Activated CD8-positive, alpha-beta memory T cell treated with anti-CD3 and anti-CD28 coated beads, Interleukin-2, amount 50 U/mL, for 1 hour (primary cell): Measurements from ENCODE around the gene NUDT3.
"Not testable (repeated sequence)": the region's sequence is repeated elsewhere in the genome, so short reads cannot be mapped to it uniquely, and the experiment has no call there.

Source experiments
- DNase-seq: peaks from one replicate; pipeline ENCODE4 v3.0.0-alpha.2; 2020; ENCODE audit errors: extremely low read depth

NUDT3 gene

DNA sequence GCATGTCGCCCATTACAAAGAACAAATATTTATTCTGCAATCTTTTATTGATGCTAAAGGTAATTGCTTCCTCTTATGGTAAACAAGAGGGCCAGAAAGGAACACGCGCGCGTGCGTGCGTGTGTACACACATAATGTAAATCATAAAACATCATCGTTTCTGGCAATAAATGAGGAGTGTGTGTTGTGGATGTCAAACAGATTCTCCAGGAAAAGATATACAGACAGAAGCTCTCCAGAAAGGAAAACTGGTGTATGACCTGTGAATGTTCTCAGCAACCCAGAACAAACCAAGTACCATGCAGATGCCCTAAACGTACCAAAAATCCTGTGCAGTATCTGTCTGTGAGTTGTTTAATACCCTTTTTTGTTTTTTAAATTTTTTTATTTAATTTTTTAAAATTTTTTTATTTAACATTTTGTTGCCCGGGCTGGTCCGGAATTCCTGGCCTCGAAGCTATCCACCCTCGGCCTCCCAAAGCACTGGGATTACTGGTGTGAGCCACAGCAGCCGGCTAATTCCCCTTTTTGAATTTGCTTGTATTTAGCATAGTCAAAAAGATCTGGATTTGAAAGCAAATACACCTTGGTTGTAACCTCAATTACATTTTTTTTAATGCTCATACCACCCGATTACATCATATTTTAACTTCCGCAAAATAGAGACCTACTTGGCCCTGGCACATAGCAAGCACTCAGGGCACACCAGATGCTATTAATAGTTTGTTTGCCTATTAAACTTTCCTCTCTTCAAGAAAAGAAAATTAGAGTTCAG is 909 bp upstream of the NUDT3 start:
- no peak for DNase-seq

DNA sequence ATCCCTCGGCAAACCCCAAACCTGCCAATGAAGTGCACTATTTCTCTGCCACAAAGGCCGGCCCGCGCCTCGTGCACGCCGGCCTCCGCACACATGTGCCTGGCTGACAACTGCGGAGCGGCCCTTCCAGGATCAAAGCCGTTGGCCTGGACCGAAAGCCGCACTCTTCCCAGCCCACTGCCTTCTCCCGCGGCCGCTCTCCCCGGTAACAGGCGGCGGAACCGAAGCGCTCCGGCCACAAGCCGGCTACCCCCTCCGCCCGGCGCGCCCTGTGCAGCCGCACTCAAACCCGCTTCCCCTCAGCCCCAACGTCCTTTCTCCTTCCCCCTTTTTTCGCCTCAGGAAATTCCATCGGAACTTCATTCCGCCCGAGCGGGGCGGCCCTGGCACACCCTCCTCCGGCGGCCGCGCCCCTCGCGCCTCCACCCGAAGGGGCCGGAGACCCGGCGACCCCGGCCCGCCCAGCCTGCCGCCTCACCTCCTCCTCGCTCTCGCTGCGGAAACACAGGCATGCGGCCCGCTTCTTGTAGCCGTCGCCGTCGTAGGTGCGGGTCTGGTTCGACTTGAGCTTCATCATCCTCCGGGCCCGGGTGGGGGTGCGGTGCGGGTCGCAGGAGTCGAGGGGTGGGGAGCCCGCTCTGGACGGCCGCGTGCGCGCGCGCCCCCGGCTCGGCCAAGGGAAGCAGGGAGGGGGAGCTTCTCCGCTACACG is 528 bp downstream of the NUDT3 start:
- no peak for DNase-seq

DNA sequence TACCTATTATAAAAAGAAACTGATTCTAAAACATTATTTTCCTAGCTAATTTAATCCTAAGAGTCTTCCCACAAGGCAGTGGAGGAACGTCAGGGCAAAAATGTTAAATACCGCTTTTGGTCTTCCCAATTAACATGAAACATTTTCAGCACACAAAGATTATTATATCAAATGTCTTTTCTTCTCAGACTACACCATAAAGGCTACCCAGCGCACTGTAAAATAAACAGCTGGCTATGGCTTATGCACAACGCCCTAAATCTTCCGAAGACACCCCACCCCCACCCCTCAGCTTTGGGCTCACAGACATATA is 1.0 kb downstream of the NUDT3 start:
- DNase-seq: no peak

DNA sequence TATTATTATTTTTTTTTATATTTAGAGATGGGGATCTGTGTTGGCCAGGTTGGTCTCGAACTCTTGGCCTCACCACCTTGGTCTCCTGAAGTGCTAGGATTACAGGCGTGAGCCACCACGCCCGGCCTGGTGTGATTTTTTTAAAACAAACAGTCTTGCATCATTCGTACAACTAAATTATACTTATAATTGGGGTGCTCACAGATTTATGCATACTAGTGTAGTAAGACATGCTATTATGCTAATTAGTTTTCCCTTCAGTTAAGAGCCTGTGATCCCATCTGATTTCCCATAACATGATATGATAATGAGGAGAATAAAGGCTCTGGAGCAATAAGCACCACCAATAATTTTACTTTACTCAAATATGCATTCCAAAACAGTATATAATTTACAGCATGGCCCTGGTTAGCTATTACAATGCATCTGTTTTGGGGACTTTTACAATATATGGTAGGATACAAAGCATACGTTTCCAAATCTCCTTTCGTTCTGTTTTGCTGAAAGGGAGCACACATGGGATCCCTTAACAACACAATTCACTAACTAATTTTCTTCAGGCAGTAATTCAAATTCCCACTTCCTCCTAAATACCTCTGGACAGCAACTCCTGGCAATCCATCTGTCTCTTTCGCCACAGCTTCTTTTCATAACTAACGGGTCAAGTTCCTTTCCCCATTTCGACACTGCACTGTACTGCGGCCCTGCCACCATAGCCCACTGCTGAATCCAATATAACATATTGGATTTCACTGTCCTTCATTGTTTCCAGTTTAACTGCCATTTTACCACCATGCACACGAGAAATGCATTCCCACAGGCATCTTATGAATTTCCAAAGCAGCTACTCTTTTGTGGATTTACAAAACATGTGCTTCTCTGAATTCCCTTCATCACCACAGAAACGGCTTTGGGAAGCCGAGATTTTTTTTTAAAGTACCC is 1.7 kb downstream of the NUDT3 start:
- DNase-seq: no peak

DNA sequence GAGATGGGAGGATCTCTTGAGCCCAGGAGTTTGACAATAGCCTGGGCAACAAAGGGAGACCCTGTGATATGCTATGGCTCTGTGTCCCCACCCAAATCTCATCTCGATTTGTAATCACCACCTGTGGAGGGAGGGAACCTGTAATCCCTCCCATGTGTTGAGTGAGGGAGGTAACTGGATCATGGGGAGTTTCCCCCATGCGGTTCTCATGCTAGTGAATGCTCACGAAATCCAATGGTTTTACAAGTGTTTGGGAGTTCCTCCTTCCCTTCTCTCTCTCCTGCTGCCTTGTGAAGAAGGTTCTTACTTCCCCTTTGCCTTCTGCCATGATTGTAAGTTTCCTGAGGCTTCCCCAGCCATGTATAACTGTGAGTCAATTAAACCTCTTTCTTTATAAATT is 3.4 kb downstream of the NUDT3 start:
- no peak for DNase-seq

DNA sequence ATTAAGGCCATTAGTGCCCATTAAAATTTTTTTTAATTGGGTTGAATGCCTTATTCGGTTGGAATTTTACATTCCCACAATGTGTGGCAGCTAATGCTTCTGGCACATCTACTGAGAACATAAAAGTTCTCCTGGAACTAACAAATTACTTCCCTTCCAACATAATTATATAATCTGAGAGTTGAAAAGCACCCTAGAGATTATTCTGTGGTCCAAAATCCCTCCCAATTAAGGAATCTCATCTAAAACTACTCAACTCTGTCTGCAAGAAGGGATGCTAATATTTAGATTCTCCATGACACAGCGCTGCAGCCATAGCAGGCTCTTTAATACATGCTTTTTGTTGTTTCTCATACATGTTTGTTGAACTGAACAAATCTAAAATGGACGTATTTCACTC is 4.0 kb downstream of the NUDT3 start:
- DNase-seq: no peak

DNA sequence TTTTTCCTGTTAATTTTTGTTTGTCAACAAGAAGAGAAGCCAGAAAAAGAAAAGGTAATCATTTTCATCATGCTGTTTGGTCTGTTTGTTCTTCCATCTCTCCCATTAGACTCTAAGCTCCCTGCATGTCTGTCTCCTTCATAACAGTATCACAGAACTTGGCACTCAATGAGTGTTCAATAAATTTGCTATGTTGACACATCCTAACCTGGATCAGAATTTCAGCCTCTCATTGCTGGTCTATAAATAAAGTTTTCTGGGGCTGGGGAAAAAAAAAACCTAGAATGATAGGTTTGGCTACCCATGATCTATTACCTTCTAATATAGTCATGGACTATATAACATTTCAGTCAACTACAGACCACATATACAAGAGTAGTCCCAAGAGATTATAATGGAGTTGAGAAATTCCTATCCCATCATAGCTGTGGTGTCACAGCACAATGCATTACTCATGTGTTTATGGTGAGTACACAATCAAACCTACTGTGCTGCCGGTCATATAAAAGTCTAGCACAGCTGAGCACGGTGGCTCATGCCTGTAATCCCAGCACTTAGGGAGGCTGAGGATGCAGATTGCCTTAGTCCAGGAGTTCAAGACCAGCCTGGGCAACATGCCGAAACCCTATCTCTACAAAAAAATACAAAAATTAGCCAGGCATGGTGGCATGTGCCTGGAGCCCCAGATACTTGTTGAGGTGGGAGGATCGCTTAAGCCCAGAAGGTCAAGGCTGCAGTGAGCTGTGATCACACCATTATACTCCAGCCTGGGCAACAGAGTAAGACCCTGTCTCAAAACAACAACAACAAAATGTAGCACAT is 5.9 kb downstream of the NUDT3 start:
- DNase-seq: no peak

DNA sequence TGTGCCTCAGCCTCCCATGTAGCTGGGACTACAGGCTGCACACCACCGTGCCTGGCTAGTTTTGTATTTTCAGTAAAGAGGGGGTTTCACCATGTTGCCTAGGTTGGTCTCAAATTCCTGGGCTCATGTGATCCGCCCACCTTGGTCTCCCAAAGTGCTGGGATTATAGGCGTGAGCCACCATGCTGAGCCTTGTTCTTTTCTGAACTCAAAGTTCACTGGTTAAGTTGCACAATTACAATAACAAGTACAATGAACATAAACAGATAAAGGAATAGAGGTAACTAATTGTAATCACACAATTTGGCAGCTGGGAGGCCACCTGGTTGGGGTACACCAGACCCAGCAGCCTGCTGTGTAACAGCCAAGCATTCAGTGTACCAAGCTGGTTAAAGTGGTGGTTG is 6.7 kb downstream of the NUDT3 start:
- no peak for DNase-seq

DNA sequence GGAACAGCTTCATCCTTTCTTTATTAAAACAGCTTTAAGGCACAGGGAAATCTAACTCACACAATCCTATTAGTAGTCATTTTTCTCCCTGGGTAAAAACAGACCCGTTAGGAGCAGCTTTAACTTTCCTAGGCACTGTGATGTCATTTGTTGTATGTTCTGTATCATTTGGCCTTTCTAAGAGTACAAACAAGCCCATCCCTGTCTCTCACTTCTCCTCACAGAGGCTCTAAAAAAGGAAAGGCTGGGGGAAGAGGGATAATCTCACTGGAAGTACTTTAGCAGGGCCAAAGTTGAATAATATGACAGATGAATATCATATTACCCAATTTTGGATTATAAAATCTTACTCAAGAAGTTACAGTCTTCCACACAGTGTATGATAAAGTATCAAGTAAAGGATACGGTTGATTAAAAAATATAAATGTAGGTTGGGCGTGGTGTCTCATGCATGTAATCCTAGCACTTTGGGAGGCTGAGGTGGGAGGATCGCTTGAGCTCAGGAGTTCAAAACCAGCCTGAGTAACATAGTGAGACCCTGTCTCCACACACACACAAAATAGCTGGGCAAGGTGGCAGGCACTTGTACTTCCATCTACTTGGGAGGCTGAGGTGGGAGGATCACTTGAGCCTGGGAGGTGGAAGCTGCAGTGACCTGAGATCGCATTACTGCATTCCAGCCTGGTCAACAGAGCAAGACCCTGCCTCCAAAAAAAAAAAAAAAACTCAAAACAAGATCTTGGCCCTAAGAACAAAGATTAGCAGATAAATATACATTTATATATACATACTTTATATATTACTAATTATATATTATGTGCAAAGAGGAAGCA is 7.9 kb downstream of the NUDT3 start:
- no peak for DNase-seq

DNA sequence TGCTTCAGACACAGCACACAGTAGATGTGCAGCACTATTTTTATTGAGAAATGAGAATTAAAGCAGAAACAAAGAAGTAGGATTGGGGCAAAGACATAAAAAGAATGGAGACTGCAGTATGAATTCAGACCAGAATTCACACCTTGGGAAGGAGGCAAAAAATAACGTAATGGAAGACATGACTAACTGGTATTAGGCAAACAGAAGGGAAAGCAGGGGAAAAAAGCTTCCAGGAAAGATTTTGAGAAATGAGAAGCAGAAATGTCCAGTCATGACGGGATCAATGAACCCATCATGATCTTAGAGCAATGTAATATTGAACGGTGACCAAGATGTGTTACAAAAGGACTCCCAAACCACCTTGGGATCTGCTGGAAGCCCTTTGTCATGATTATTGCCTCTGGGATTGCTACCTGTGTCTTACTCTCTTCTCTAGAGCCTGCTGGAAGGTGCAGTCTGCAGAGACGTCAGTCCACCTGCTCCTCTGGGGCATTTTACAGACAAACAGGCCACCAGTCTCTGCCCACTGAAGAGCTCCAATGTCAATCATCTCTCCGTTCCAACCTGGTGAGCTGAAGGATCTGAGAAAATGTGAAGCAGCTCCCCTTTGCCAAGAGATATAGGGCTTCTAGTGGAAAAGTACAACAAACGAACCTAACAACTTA is 8.7 kb downstream of the NUDT3 start:
- DNase-seq: no peak

DNA sequence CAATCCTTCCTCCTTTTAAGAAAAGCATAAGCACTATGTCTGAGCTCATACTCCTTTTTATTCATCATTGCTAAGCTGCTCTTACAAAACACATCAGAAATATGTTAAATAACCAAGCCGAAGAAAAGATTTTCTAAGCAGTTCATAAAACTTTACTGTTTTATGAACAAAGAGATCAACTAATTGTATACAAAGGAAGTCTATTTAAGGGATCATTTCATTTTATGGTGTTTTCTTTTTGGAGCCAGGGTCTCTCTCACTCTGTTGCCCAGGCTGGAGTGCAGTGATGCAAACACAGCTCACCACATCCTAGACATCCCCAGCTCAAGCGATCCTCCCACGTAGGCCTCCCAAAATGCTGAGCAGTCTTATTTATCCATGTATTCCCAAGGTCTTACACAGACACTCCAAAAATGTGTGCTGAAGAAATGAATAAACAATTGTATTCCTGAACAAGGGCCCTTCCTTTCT is 9.3 kb downstream of the NUDT3 start:
- DNase-seq: no peak

DNA sequence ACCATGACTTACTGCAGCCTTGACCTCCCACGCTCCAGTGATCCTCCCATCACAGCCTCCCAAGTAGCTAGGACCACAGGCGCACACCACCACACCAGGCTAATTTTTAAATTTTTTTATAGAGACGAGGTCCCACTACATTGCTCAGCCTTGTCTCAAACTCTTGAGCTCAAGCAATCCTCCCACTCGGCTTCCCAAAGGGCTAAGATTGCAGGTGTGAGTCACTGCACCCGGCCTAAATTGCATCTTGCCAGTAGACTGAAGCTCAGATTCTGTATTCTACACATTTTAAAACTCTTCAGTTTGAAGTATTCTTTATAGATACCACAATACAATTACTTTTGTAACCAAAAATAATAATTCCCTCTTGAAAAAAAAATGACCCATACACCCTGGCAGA is 11.4 kb downstream of the NUDT3 start:
- no peak for DNase-seq

DNA sequence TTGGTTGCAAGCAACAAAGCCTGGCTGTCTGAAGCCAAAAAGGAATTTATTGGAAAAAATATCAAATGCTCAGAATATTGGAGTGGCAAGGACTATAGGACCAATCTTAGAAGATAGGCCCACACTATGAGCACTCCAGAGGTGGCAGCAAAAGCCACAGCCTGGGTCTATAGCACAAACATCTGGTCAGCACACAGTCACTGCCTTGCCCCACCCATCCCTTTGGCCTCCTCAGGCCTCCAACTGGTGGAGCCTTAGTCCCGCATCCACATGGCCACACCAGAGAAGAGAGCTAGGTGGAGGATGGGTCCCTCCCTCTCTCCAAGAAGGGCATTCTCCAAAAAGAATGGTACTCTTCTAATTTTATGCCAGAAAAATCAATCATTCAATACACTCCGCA is 14.0 kb downstream of the NUDT3 start:
- DNase-seq: no peak

DNA sequence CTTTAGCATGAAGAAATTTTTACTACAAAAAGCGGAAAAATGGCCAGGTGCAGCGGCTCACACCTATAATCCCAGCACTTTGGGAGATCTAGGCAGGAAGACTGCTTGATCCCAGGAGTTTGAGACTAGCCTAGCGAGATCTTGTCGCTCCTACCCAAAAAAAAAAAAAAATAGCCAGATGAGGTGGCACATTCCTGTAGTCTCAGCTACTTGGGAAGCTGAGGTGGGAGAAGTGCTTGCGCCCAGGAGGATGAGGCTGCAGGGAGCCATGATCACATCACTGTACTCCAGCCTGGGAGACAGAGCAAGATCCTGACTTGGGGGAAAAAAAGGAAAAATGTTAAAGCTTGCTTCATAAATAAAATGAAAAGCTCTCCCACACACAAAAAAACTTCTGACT is 14.5 kb downstream of the NUDT3 start:
- no peak for DNase-seq

DNA sequence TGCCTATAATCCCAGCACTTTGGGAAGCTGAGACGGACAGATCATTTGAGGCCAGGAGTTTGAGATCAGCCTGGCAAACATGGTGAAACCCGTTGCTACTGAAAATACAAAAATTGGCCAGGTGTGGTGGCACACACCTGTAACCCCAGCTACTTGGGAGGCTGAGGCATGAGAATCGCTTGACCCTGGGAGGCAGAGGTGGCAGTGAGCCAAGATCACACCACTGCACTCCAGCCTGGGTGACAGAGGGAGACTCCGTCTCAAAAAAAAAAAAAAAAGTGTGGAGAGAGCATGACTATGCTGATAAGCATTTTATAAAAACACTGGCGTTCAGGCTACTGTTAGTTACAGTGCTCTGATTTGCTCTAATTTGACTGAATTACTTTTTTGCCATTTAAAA is 14.9 kb downstream of the NUDT3 start:
- DNase-seq: not testable (repeated sequence)

DNA sequence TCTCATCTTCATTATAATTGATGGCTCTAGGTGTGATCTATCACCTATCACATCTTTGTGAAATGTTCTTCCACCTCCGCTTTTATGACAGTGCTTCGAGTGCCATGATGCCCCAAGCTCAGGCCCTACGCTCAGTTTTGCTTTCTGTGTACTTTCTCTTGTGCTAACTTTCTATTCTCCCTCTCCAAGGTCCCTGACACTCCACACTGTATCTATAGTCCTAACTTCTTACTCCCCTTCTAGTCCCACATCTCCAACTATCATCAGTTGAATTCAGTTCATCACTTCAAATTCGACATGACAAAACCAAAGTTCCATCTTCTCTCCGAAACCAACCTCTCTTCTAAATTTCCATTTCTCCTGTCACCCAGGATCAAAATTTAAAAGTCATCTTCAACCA is 16.6 kb downstream of the NUDT3 start:
- DNase-seq: no peak

DNA sequence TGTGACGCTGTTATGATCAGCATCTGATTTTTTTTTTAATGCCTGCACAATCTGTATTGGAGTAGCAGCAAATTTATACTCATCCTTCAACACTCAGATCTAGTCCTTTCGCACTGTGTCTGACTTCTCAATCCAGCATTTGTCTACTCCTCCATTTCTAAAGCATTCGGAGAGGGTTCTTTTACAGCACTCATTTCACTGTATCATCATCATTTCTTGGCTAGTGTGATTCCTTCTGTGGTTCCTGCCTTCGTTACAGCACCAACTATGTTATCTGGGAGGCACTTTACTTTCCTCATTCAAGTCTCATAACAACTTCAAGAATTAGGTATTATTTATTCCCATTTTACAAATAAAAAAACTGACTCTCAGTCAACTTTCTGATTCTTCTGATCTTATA is 18.0 kb downstream of the NUDT3 start:
- DNase-seq: no peak

DNA sequence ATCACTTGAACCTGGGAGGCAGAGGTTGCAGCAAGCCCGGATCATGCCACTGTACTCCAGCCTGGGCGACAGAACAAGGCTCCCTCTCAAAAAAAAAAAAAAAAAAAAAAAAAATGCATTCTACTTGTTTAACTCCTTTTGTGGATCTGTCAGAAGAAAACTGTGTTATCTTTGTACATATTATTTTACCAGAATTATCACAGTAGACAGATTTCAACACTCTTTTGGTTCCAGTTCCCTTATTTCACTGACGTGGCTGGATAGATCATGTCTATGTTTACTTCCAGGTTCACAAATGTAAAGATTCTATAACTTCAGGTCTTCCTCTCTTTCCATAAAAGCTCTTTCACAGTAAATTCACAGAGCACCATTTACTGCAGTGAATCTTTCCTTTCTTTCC is 18.4 kb downstream of the NUDT3 start:
- no peak for DNase-seq

DNA sequence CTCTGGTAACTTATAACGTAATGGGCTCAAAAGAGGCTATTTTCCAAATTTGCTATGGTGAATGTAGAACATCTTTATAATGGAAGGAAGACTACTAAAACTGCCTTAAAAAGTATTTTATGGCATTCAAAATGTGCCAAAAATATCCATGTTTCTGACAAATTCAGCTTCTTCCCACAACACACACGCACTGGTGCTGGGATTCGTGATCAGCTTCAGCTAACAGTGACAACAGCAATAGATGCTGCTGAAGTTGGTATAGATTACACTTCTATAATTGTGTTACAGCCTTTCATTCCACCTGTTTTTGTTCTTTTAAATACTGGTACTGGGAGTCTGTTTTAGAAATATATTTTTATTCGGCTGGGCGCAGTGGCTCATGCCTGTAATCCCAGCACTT is 19.0 kb downstream of the NUDT3 start:
- no peak for DNase-seq

DNA sequence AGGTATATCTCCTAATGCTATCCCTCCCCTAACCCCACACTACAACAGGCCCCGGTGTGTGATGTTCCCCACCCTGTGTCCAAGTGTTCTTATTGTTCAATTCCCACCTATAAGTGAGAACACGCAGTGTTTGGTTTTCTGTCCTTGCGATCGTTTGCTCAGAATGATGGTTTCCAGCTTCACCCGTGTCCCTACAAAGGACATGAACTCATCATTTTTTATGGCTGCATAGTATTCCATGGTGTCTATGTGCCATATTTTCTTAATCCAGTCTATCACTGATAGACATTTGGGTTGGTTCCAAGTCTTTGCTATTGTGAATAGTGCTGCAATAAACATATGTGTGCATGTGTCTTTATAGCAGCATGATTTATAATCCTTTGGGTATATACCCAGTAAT is 20.6 kb downstream of the NUDT3 start:
- not testable (repeated sequence) for DNase-seq
